ENCODE results near the gene SLC17A1. TPM values are rescaled to one million over a fixed set of nuclear protein-coding genes. Genes with fewer than 3 reads are reported as not detected.
A peak's percentile ranks its signal among the peaks of the same experiment; 100 is the strongest.

The SLC17A1 gene
- not detected in 2 replicates for total RNA-seq

GRCh38 chr6:25831532-25832306, at the start of gene SLC17A1:
Gene SLC17A1, minus strand, starts transcription at chr6:25832052. Its CDS starts 1,495 bp downstream, at chr6:25830557.
- H3K9me3 Mint-ChIP-seq, result no peaks in the 10 kb centered on the region
- DNase-seq (ENCODE audit: low spot score), result no peak
- intact Hi-C loops (cut with micrococcal nuclease), result no loop called here
- H3K27me3 Mint-ChIP-seq (ENCODE audit: insufficient read depth), result peaks cover 2% of the 10 kb centered on the region
- H3K36me3 Mint-ChIP-seq (ENCODE audit: low read depth), result no peaks in the 10 kb centered on the region
- no peak within 1 kb of the TSS for H3K4me3 Mint-ChIP-seq
- peaks cover 11% of the 10 kb centered on the region for H3K4me1 Mint-ChIP-seq (ENCODE audit: low read depth)
- no peak within 1 kb of the TSS for H3K27ac Mint-ChIP-seq

GRCh38 chr6:25880601-25881000, 48.7 kb upstream of the SLC17A1 start:
- intact Hi-C loops (cut with micrococcal nuclease), result loop anchor here (2.0 kb wide), 1 partner anchor 160 kb away; no protein-coding TSS in a partner anchor
- Mint-ChIP-seq H3K4me1 (ENCODE audit: low read depth) (peaks cover 22% of the 10 kb centered on the region), H3K4me3 (no peak overlapping the region), H3K9me3 (no peaks in the 10 kb centered on the region), H3K27ac (no peak overlapping the region), H3K27me3 (ENCODE audit: insufficient read depth) (peaks cover 6% of the 10 kb centered on the region), H3K36me3 (ENCODE audit: low read depth) (no peaks in the 10 kb centered on the region)
- no peak for DNase-seq (ENCODE audit: low spot score)

- no peaks in the 10 kb centered on the region for H3K36me3 Mint-ChIP-seq (ENCODE audit: low read depth)
- intact Hi-C loops (cut with micrococcal nuclease), result loop anchor here (10.0 kb wide), 1 partner anchor 54 kb away; no protein-coding TSS in a partner anchor
- peaks cover 6% of the 10 kb centered on the region for H3K27me3 Mint-ChIP-seq (ENCODE audit: insufficient read depth)
- no peak overlapping the region for H3K27ac Mint-ChIP-seq
- H3K9me3 Mint-ChIP-seq, result no peaks in the 10 kb centered on the region
- H3K4me1 Mint-ChIP-seq (ENCODE audit: low read depth), result peaks cover 39% of the 10 kb centered on the region
- DNase-seq (ENCODE audit: low spot score), result no peak
- H3K4me3 Mint-ChIP-seq, result no peak overlapping the region
Observed at GRCh38 chr6:25878721-25879322, 47.0 kb upstream of the SLC17A1 start.

GRCh38 chr6:25875926-25876602, 44.2 kb upstream of the SLC17A1 start:
- intact Hi-C loops (cut with micrococcal nuclease), result loop anchor here (10.0 kb wide), 1 partner anchor 51 kb away; no protein-coding TSS in a partner anchor
- Mint-ChIP-seq H3K27me3 (ENCODE audit: insufficient read depth) (peaks cover 6% of the 10 kb centered on the region), H3K4me1 (ENCODE audit: low read depth) (peaks cover 43% of the 10 kb centered on the region), H3K4me3 (no peak overlapping the region), H3K9me3 (no peaks in the 10 kb centered on the region), H3K27ac (no peak overlapping the region), H3K36me3 (ENCODE audit: low read depth) (no peaks in the 10 kb centered on the region)
- DNase-seq (ENCODE audit: low spot score), result no peak

DNA sequence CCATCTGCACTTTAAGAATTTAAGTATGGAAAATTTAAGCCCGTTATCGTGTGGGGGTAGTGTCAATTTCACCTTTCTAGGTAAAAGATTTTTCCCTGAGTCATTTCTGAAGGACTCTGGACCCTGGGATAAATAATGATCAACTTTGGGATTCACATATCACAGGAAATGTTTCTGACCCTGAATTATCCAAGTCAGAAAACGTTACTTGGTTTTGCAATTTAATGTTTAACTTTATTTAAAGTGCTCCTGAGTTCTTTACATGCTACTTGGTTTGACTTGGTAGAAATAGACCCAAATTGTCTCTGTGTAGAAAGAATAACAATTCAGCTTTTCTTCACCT, 43.7 kb upstream of the SLC17A1 start:
- Mint-ChIP-seq H3K27ac (no peak overlapping the region), H3K36me3 (ENCODE audit: low read depth) (no peaks in the 10 kb centered on the region), H3K4me3 (no peak overlapping the region), H3K4me1 (ENCODE audit: low read depth) (peaks cover 43% of the 10 kb centered on the region), H3K9me3 (no peaks in the 10 kb centered on the region), H3K27me3 (ENCODE audit: insufficient read depth) (peaks cover 6% of the 10 kb centered on the region)
- no peak for DNase-seq (ENCODE audit: low spot score)
- intact Hi-C loops (cut with micrococcal nuclease), result loop anchor here (10.0 kb wide), 1 partner anchor 51 kb away; no protein-coding TSS in a partner anchor

DNA sequence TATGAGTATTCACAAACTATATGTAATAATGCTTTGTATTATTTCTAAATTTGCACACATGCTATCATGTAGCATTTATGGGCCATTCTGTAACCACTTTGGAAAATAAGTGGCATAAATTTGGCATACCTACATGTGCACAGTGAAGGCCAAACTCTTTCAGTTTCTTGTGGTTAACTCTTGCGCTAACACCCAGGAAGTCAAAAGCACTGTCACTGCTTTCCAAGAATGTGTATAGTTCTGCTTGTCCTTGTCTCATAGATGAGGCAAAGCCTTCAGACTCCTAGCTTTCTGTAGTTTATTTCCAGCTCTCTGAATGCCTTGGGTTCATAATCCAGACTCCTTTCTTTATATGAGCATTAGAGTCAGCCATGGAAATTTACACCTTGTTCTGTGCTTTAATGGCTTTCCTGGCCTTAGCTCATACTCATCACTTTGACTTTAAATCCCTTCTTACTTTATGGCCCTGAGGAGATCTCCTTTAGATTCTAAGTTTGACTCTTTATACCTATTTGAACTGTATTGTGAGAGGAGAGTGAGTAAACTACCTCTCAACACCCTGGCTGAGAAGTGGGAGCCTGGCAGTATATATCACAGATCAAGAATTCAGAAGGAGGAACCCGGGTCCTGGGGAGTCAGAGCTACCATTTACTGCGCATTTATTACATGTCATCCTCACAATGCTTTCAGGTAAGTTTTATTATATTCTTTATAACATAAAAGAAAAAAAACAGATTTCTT, 43.1 kb upstream of the SLC17A1 start:
- Mint-ChIP-seq H3K36me3 (ENCODE audit: low read depth) (peaks cover 2% of the 10 kb centered on the region), H3K4me1 (ENCODE audit: low read depth) (peaks cover 43% of the 10 kb centered on the region), H3K4me3 (peak overlapping the region; percentile 6), H3K27me3 (ENCODE audit: insufficient read depth) (peaks cover 6% of the 10 kb centered on the region), H3K27ac (no peak overlapping the region), H3K9me3 (no peaks in the 10 kb centered on the region)
- DNase-seq (ENCODE audit: low spot score), result no peak
- intact Hi-C loops (cut with micrococcal nuclease), result loop anchor here (10.0 kb wide), 1 partner anchor 50 kb away; no protein-coding TSS in a partner anchor

DNA sequence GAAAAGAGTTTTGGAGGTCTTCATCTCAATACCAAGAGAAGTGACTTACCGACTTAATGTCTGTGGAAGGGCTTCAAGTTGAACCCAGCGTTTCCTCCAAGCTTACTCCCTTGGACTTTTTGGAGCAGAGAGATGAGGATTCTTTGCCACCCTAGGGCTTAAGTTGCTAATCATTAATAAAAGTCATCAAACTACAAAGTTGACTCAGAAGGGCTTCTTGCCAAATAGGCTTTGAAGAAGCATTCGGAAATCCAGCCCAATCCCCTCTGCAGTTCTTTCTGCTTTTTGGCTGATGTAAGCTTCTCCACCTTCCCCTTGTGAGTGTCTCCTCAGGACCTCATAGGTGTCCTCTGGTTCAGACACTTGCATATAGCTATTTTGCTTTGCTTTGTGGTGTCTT, 42.3 kb upstream of the SLC17A1 start, which contains the start of gene SLC17A3:
TSS of gene SLC17A3 (minus strand) at position 126 of the 400 bp plus-strand sequence. CDS start 5,856 bp downstream, outside the sequence.
- intact Hi-C loops (cut with micrococcal nuclease), result loop anchor here (10.0 kb wide), 1 partner anchor 49 kb away; no protein-coding TSS in a partner anchor
- H3K36me3 Mint-ChIP-seq (ENCODE audit: low read depth), result peaks cover 2% of the 10 kb centered on the region
- no peak for DNase-seq (ENCODE audit: low spot score)
- peaks cover 4% of the 10 kb centered on the region for H3K27me3 Mint-ChIP-seq (ENCODE audit: insufficient read depth)
- peak within 1 kb of the TSS; percentile 6 for H3K4me3 Mint-ChIP-seq
- no peak within 1 kb of the TSS for H3K27ac Mint-ChIP-seq
- H3K4me1 Mint-ChIP-seq (ENCODE audit: low read depth), result peaks cover 43% of the 10 kb centered on the region
- H3K9me3 Mint-ChIP-seq, result no peaks in the 10 kb centered on the region

DNA sequence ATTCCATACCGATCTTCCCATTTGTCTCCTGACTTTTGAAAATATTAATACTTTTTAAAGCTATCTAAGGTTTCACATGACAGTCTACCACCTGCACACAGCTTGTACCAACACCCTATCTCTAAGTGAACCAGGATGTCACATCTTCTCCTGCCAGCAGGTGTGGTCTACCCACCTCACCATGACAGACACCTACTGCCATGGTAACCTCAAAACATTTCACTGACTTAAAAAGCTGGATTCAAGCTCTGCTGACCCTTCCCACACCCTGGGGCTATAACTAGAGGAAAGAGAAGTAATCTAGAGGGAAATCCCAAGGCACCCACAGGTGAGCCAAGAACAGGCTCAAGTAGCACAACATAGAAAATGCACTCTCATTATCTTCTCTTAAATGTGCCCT, 41.0 kb upstream of the SLC17A1 start:
- Mint-ChIP-seq H3K27me3 (ENCODE audit: insufficient read depth) (no peaks in the 10 kb centered on the region), H3K4me1 (ENCODE audit: low read depth) (peaks cover 43% of the 10 kb centered on the region), H3K27ac (no peak overlapping the region), H3K36me3 (ENCODE audit: low read depth) (peaks cover 2% of the 10 kb centered on the region), H3K9me3 (no peaks in the 10 kb centered on the region), H3K4me3 (no peak overlapping the region)
- DNase-seq (ENCODE audit: low spot score), result no peak
- intact Hi-C loops (cut with micrococcal nuclease), result loop anchor here (10.0 kb wide), 1 partner anchor 48 kb away; no protein-coding TSS in a partner anchor

DNA sequence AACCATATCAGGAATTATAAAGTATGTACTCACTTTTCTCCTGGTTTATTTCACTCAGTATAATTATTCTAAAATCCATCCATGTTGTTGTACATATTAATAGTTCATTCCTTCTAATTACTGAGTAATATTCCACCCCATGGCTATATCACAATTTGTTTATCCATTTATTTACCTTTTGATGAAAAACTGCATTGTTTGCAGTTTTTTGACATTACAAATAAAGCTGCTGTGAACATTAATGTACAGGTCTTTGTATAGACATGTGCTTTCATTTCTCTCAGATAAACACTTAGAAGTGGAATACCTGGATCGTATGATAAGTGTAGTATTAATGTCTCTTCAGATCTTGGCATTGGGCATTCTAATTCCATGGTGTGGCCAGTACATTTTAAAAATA, 38.0 kb upstream of the SLC17A1 start:
- H3K27me3 Mint-ChIP-seq (ENCODE audit: insufficient read depth), result no peaks in the 10 kb centered on the region
- intact Hi-C loops (cut with micrococcal nuclease), result loop anchor here (10.0 kb wide), 1 partner anchor 45 kb away; no protein-coding TSS in a partner anchor
- H3K4me1 Mint-ChIP-seq (ENCODE audit: low read depth), result peaks cover 40% of the 10 kb centered on the region
- H3K36me3 Mint-ChIP-seq (ENCODE audit: low read depth), result peaks cover 2% of the 10 kb centered on the region
- peaks cover under 1% of the 10 kb centered on the region for H3K9me3 Mint-ChIP-seq
- no peak for DNase-seq (ENCODE audit: low spot score)
- H3K27ac Mint-ChIP-seq, result no peak overlapping the region
- H3K4me3 Mint-ChIP-seq, result no peak overlapping the region

DNA sequence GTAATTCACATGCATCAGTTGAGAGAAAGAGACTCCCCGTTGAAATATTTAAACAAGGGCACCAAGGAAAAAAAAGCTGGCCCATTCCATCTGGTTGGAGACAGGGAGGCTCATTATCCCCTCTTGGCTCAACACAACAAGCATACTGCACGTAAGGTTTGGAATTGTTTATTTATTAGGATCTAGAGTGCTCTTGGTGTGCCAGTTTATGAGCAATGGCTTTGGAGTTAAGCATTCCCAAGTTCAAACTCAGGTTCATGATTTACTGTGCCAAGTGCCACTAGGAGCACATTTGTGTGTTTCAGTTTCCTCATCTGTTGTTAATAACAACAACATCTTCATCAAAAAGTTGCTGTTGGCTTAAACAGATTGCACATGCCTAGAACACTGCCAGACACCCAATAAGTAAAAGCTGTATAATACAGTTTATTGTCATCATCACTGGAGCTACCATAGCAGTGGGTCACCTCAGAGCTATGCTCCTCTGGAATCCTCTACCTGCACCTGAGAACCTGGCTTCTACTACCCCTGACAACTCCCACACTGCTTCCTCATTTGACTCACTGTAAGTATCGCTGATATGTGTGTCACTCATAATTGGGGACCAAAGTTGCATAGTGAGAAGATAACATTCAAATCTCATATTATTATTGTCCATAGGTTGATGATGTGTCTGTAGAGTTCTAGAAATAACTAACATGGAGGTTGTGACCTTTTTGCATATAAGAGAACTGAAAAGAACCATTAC, 36.8 kb upstream of the SLC17A1 start:
- Mint-ChIP-seq H3K4me1 (ENCODE audit: low read depth) (peaks cover 36% of the 10 kb centered on the region), H3K27ac (no peak overlapping the region), H3K36me3 (ENCODE audit: low read depth) (peaks cover 5% of the 10 kb centered on the region), H3K9me3 (peaks cover 12% of the 10 kb centered on the region), H3K4me3 (no peak overlapping the region), H3K27me3 (ENCODE audit: insufficient read depth) (no peaks in the 10 kb centered on the region)
- DNase-seq (ENCODE audit: low spot score), result no peak
- intact Hi-C loops (cut with micrococcal nuclease), result no loop called here

GRCh38 chr6:25866011-25866410, 34.2 kb upstream of the SLC17A1 start:
- H3K27ac Mint-ChIP-seq, result peak overlapping the region; percentile 25
- peak; percentile 10 for DNase-seq (ENCODE audit: low spot score)
- H3K9me3 Mint-ChIP-seq, result peaks cover 12% of the 10 kb centered on the region
- peaks cover 22% of the 10 kb centered on the region for H3K4me1 Mint-ChIP-seq (ENCODE audit: low read depth)
- intact Hi-C loops (cut with micrococcal nuclease), result no loop called here
- H3K27me3 Mint-ChIP-seq (ENCODE audit: insufficient read depth), result peaks cover under 1% of the 10 kb centered on the region
- no peak overlapping the region for H3K4me3 Mint-ChIP-seq
- H3K36me3 Mint-ChIP-seq (ENCODE audit: low read depth), result peaks cover 5% of the 10 kb centered on the region

- H3K4me3 Mint-ChIP-seq, result no peak overlapping the region
- peaks cover 12% of the 10 kb centered on the region for H3K9me3 Mint-ChIP-seq
- peaks cover 26% of the 10 kb centered on the region for H3K4me1 Mint-ChIP-seq (ENCODE audit: low read depth)
- no peak for DNase-seq (ENCODE audit: low spot score)
- peaks cover 6% of the 10 kb centered on the region for H3K36me3 Mint-ChIP-seq (ENCODE audit: low read depth)
- peaks cover 2% of the 10 kb centered on the region for H3K27me3 Mint-ChIP-seq (ENCODE audit: insufficient read depth)
- no peak overlapping the region for H3K27ac Mint-ChIP-seq
- intact Hi-C loops (cut with micrococcal nuclease), result no loop called here
Observed at GRCh38 chr6:25863360-25863759, 31.5 kb upstream of the SLC17A1 start.

Data from activated T-helper 1 cell treated with anti-CD3 and anti-CD28 coated beads, Interleukin-12 subunit alpha, Interleukin-12 subunit beta, Interleukin-2, Interleukin-4 antibody, amounts not matched to agents 30 ng/mL and 10 ng/mL and 1 ng/mL, durations not matched to agents 14 hours and 24 hours and 36 hours (primary cell).